ENCODE results near the gene BEND6.

BEND6 gene

GRCh38 chr6:56954403-56955170 lies at the start of gene BEND6:
Gene BEND6, plus strand, starts transcription at chr6:56955107. Its CDS starts 26,704 bp downstream, at chr6:56981811.
- DNase-seq: no peak

GRCh38 chr6:56905378-56905777 lies 49.5 kb upstream of the BEND6 start:
- DNase-seq: no peak

- DNase-seq: no peak
These were observed 48.2 kb upstream of the BEND6 start for GRCh38 chr6:56906752-56907151.

- DNase-seq: no peak
These were observed 45.6 kb upstream of the BEND6 start for GRCh38 chr6:56909115-56909907.

GRCh38 chr6:56911847-56912246 lies 43.1 kb upstream of the BEND6 start:
- no peak for DNase-seq

GRCh38 chr6:56913285-56914074 lies 41.4 kb upstream of the BEND6 start:
- DNase-seq: no peak

- no peak for DNase-seq
These were observed 39.9 kb upstream of the BEND6 start for GRCh38 chr6:56914798-56915658.

- DNase-seq: no peak
These were observed 39.1 kb upstream of the BEND6 start for GRCh38 chr6:56915832-56916231.

- DNase-seq: no peak
These were observed 37.9 kb upstream of the BEND6 start for GRCh38 chr6:56916849-56917551.

GRCh38 chr6:56922645-56923044 lies 32.3 kb upstream of the BEND6 start:
- no peak for DNase-seq

GRCh38 chr6:56923565-56923964 lies 31.3 kb upstream of the BEND6 start:
- no peak for DNase-seq

GRCh38 chr6:56927538-56928453 lies 27.1 kb upstream of the BEND6 start:
- no peak for DNase-seq

- no peak for DNase-seq
These were observed 24.1 kb upstream of the BEND6 start for GRCh38 chr6:56930846-56931245.

- DNase-seq: no peak
These were observed 21.9 kb upstream of the BEND6 start for GRCh38 chr6:56932910-56933477.

GRCh38 chr6:56933650-56934049 lies 21.3 kb upstream of the BEND6 start:
- no peak for DNase-seq

- DNase-seq: no peak
These were observed 20.0 kb upstream of the BEND6 start for GRCh38 chr6:56934876-56935275.

- DNase-seq: no peak
These were observed 18.4 kb upstream of the BEND6 start for GRCh38 chr6:56936466-56936865.

- DNase-seq: no peak
These were observed 16.2 kb upstream of the BEND6 start for GRCh38 chr6:56938649-56939191.

GRCh38 chr6:56940463-56940862 lies 14.4 kb upstream of the BEND6 start:
- DNase-seq: no peak

- DNase-seq: no peak
These were observed 13.9 kb upstream of the BEND6 start for GRCh38 chr6:56940977-56941376.
